Spleen (tissue), 11 donors: Measurements from ENCODE around the gene PLEKHM3. TPM values are rescaled to one million over a fixed set of nuclear protein-coding genes. Genes with fewer than 3 reads are reported as not detected.

Experiments used
- DNase-seq: peaks from one replicate; pipeline ENCODE4 v3.0.0-alpha.2; 2020
- H3K27ac ChIP-seq, 8 donors: fragments of 200-600 bp; sonication (generic) in 7 of 8; 1 replicate in 4 of 8; 2 replicates in 4 of 8; pipeline versions ENCODE4 v1.5.0 to v1.8.0; 2016 to 2021; ENCODE audit warnings: inconsistent platforms in 4 of 8, mild to moderate bottlenecking in 4 of 8, moderate library complexity in 1 of 8
- H3K27me3 ChIP-seq, 7 donors: fragments of 200-600 bp; sonication (generic) in 6 of 7; replicated peaks in 1 of 7; 1 replicate in 4 of 7; 2 replicates in 3 of 7; pipeline versions ENCODE4 v1.5.0 to v1.8.0; 2016 to 2021; ENCODE audit warnings: inconsistent platforms in 3 of 7, mild to moderate bottlenecking in 1 of 7
- H3K36me3 ChIP-seq, 6 donors: fragments of 200-600 bp; sonication (generic) in 5 of 6; 1 replicate in 4 of 6; 2 replicates in 2 of 6; pipeline versions ENCODE4 v1.5.0 to v1.8.0; 2016 to 2021; ENCODE audit warnings: inconsistent platforms in 2 of 6
- H3K4me1 ChIP-seq, 6 donors: fragments of 200-600 bp; sonication (generic) in 5 of 6; 1 replicate in 3 of 6; 2 replicates in 3 of 6; pipeline versions ENCODE4 v1.5.0 to v1.8.0; 2016 to 2021; ENCODE audit warnings: inconsistent platforms in 3 of 6
- H3K4me3 ChIP-seq, 8 donors: fragments of 200-600 bp; sonication (generic) in 7 of 8; 1 replicate in 4 of 8; 2 replicates in 4 of 8; pipeline versions ENCODE4 v1.5.0 to v1.8.0; 2016 to 2021; ENCODE audit warnings: inconsistent platforms in 4 of 8, mild to moderate bottlenecking in 4 of 8, moderate library complexity in 2 of 8
- H3K9me3 ChIP-seq, 8 donors: fragments of 200-600 bp; sonication (generic) in 7 of 8; 1 replicate in 4 of 8; 2 replicates in 4 of 8; pipeline versions ENCODE4 v1.5.0 to v1.8.0; 2016 to 2021; ENCODE audit warnings: inconsistent platforms in 4 of 8
- CTCF ChIP-seq, 11 experiments: fragments of 200-600 bp in 7 of 11; fragments of 450-650 bp in 4 of 11; sonication (generic) in 4 of 11; IDR thresholded peaks in 8 of 11; conservative IDR thresholded peaks in 3 of 11; 1 replicate in 7 of 11; 2 replicates in 4 of 11; pipeline versions ENCODE4 v1.4.0 to v1.8.0; 2016 to 2021; ENCODE audit warnings: antibody characterized with exemption in 11 of 11, inconsistent platforms in 4 of 11, mild to moderate bottlenecking in 1 of 11
- POLR2A ChIP-seq, 3 donors: fragments of 450-650 bp; IDR thresholded peaks; one replicate each; pipeline ENCODE4 v1.5.1; 2017; ENCODE audit warnings: antibody characterized with exemption in 3 of 3, mild to moderate bottlenecking in 1 of 3
- POLR2AphosphoS5 ChIP-seq, 3 donors: sonication (generic); formaldehyde crosslinking; IDR thresholded peaks; one replicate each; pipeline ENCODE4 v1.5.1; 2017; ENCODE audit warnings: antibody characterized with exemption in 3 of 3
- WGBS, 5 donors: extraction: QIAGEN DNeasy Blood & Tissue Kit in 3 of 5; methylation state at CpG; one replicate each; pipeline versions ENCODE4 v1.1.5 to v1.1.7; 2013 to 2018; 5-methylcytosine and 5-hydroxymethylcytosine counted together
- intact Hi-C: fragments of 100-400 bp; cut with DNase I; formaldehyde crosslinking; loops from one replicate; pipeline ENCODE4 v1.15.0; 2023; ENCODE audit warnings: low total_unique reads
- polyA plus RNA-seq, 3 donors: library from polyadenylated mRNA; stranded (reverse); fragments of 200-250 nt; gene quantifications; one replicate each; pipeline ENCODE4 v1.2.1, GENCODE V29; 2013
- total RNA-seq, 7 donors: library from RNA; depleted of rRNA in 3 of 7; stranded (reverse); fragments of >200 nt in 3 of 7; fragmentation: NEBNext Ultra II Directional in 4 of 7; extraction: Animal tissue kit (Norgen Biotek cat#: 25700) in 4 of 7; gene quantifications; one replicate each; pipeline versions ENCODE4 v1.1.0 to v1.2.1, GENCODE V29; 2016 to 2021
- donor health status: healthy with polysubstance abuse.
- donor health status: DM: no; HTN: no; CAD: no; lungs with moderate emphysema.
- donor health status: DM: no; HTN: no; CAD: no.
- donor health status: Bipolar disorder and iron deficiency.
- donor health status: healthy.
- donor health status: DM: no; HTN: no; CAD: no.
- donor health status: DM: yes; HTN: yes; CAD: no.

PLEKHM3 gene
- total and polyA plus RNA-seq, 10 donors, result 2.4 to 24.3 (median 18.3) TPM

GRCh38 chr2:207796585-207797350 lies 228.6 kb downstream of the PLEKHM3 start:
- no peaks in the 10 kb centered on the region for H3K27me3 ChIP-seq
- H3K9me3 ChIP-seq, result no peaks in the 10 kb centered on the region
- 70 to 89% (median 83%) methylated on average over 8 of the region's 8 CpGs for WGBS, 5 donors
- peaks cover 0 to 5% (median 0%) of the 10 kb centered on the region in 6 donors for H3K4me1 ChIP-seq
- intact Hi-C loops, result no loop called here
- no peak overlapping the region for H3K27ac ChIP-seq
- no peak for TF ChIP-seq CTCF (IDR thresholded peaks at IDR 0.05 in 8 of 11, conservative IDR thresholded peaks at IDR 0.05 in 3 of 11)
- no peak for TF ChIP-seq POLR2A (IDR thresholded peaks at IDR 0.05)
- no peak for TF ChIP-seq POLR2AphosphoS5 (IDR thresholded peaks at IDR 0.05)
- no peak for DNase-seq
- H3K4me3 ChIP-seq, result no peak overlapping the region
- H3K36me3 ChIP-seq, result no peaks in the 10 kb centered on the region

GRCh38 chr2:207792244-207792785 lies 233.0 kb downstream of the PLEKHM3 start:
- H3K36me3 ChIP-seq, result no peaks in the 10 kb centered on the region
- H3K27me3 ChIP-seq, result no peaks in the 10 kb centered on the region
- DNase-seq, result no peak
- intact Hi-C loops, result no loop called here
- no peak for TF ChIP-seq POLR2AphosphoS5 (IDR thresholded peaks at IDR 0.05)
- H3K27ac ChIP-seq, result peak overlapping the region in 5 of 8 donors; percentile 43 to 71 (median 60)
- H3K4me3 ChIP-seq, result no peak overlapping the region
- 45 to 74% (median 56%) methylated on average over 5 to 6 of the region's 6 CpGs for WGBS, 5 donors
- peaks cover 0 to 9% (median 2%) of the 10 kb centered on the region in 6 donors for H3K4me1 ChIP-seq
- no peaks in the 10 kb centered on the region for H3K9me3 ChIP-seq

- H3K27ac ChIP-seq, result peak overlapping the region in 3 of 8 donors; percentile 43 to 66 (median 60)
- no peak overlapping the region for H3K4me3 ChIP-seq
- TF ChIP-seq CTCF (IDR thresholded peaks at IDR 0.05 in 8 of 11, conservative IDR thresholded peaks at IDR 0.05 in 3 of 11) (no peak), POLR2AphosphoS5 (IDR thresholded peaks at IDR 0.05) (no peak), POLR2A (IDR thresholded peaks at IDR 0.05) (no peak)
- H3K36me3 ChIP-seq, result no peaks in the 10 kb centered on the region
- intact Hi-C loops, result no loop called here
- no peaks in the 10 kb centered on the region for H3K27me3 ChIP-seq
- no peak for DNase-seq
- WGBS, 5 donors, result 42 to 61% (median 50%) methylated on average over 6 of the region's 6 CpGs
- H3K9me3 ChIP-seq, result no peaks in the 10 kb centered on the region
- peaks cover 0 to 9% (median 2%) of the 10 kb centered on the region in 6 donors for H3K4me1 ChIP-seq
Measured at GRCh38 chr2:207791579-207792243, 233.6 kb downstream of the PLEKHM3 start.

- H3K27me3 ChIP-seq, result no peaks in the 10 kb centered on the region
- peaks cover 0 to 14% (median 2%) of the 10 kb centered on the region in 6 donors for H3K4me1 ChIP-seq
- intact Hi-C loops, result no loop called here
- no peak overlapping the region for H3K27ac ChIP-seq
- TF ChIP-seq CTCF (IDR thresholded peaks at IDR 0.05 in 8 of 11, conservative IDR thresholded peaks at IDR 0.05 in 3 of 11) (no peak), POLR2AphosphoS5 (IDR thresholded peaks at IDR 0.05) (no peak), POLR2A (IDR thresholded peaks at IDR 0.05) (no peak)
- H3K9me3 ChIP-seq, result no peaks in the 10 kb centered on the region
- no peak overlapping the region for H3K4me3 ChIP-seq
- DNase-seq, result no peak
- 87 to 100% (median 92%) methylated on average over 1 of the region's 1 CpG for WGBS, 5 donors
- no peaks in the 10 kb centered on the region for H3K36me3 ChIP-seq
Measured at GRCh38 chr2:207790898-207791297, 234.4 kb downstream of the PLEKHM3 start.
